Prostate gland (tissue), 2 donors: Measurements from ENCODE around the gene CDK3. TPM values are rescaled to one million over a fixed set of nuclear protein-coding genes. Genes with fewer than 3 reads are reported as not detected.

Experiments used
- DNase-seq: peaks from one replicate; pipeline ENCODE4 v3.0.0-alpha.2; 2019; ENCODE audit warnings: low spot score
- H3K27ac ChIP-seq, 2 donors: fragments of 200-600 bp; sonication (generic); 2 replicates each; pipeline ENCODE4 v1.5.1; 2017 to 2019
- H3K27me3 ChIP-seq: fragments of 200-600 bp; sonication (generic); replicated peaks from 2 replicates; pipeline ENCODE4 v1.5.1; 2019; ENCODE audit not compliant: insufficient read depth
- H3K36me3 ChIP-seq, 2 donors: fragments of 200-600 bp; sonication (generic); 1 replicate in 1 of 2; 2 replicates in 1 of 2; pipeline versions ENCODE4 v1.5.1 to v1.8.1; 2017 to 2019
- H3K4me1 ChIP-seq: fragments of 200-600 bp; sonication (generic); replicated peaks from 2 replicates; pipeline ENCODE4 v1.5.1; 2019
- H3K4me3 ChIP-seq, 2 donors: fragments of 200-600 bp; sonication (generic); 2 replicates each; pipeline ENCODE4 v1.5.1; 2017 to 2019
- H3K9me3 ChIP-seq: fragments of 200-600 bp; sonication (generic); 2 replicates; pipeline ENCODE4 v1.5.1; 2017
- CTCF ChIP-seq, 4 experiments: fragments of 200-600 bp in 2 of 4; fragments of 450-650 bp in 2 of 4; sonication (generic) in 2 of 4; IDR thresholded peaks; 1 replicate in 3 of 4; 2 replicates in 1 of 4; pipeline ENCODE4 v1.5.1; 2016 to 2019; ENCODE audit warnings: antibody characterized with exemption in 4 of 4, mild to moderate bottlenecking in 2 of 4, moderate library complexity in 2 of 4
- POLR2A ChIP-seq: fragments of 450-650 bp; IDR thresholded peaks from one replicate; pipeline ENCODE4 v1.6.1; 2016; ENCODE audit warnings: antibody characterized with exemption, mild to moderate bottlenecking
- POLR2AphosphoS5 ChIP-seq: sonication (generic); formaldehyde crosslinking; IDR thresholded peaks from one replicate; pipeline ENCODE4 v1.6.1; 2017; ENCODE audit warnings: antibody characterized with exemption
- WGBS: methylation state at CpG from one replicate; pipeline ENCODE4 v1.1.5; 2018; 5-methylcytosine and 5-hydroxymethylcytosine counted together
- intact Hi-C: fragments of 100-400 bp; cut with DNase I; formaldehyde crosslinking; loops from one replicate; pipeline ENCODE4 v1.14.2; 2022
- total RNA-seq, 2 donors: library from RNA; depleted of rRNA; stranded (reverse); fragments of >200 nt; gene quantifications; one replicate each; pipeline ENCODE4 v1.1.0, GENCODE V29; 2016

CDK3 gene
- total RNA-seq, 2 donors from 2014 or later: 16.9 to 17.2 TPM

- intact Hi-C loops: no loop called here
- no peak for DNase-seq
- no peak overlapping the region for H3K27ac ChIP-seq
- TF ChIP-seq POLR2AphosphoS5: no peak
- no peak for TF ChIP-seq CTCF (IDR thresholded peaks at IDR 0.05)
- no peak for TF ChIP-seq POLR2A
- no peak overlapping the region for H3K4me3 ChIP-seq
- WGBS: 75% methylated on average over 6 of the region's 6 CpGs
- no peaks in the 10 kb centered on the region for H3K4me1 ChIP-seq
- H3K27me3 ChIP-seq: no peaks in the 10 kb centered on the region
- H3K9me3 ChIP-seq: no peaks in the 10 kb centered on the region
- no peaks in the 10 kb centered on the region for H3K36me3 ChIP-seq
Measured at GRCh38 chr17:75983501-75984181, 17.0 kb upstream of the CDK3 start.

GRCh38 chr17:75985986-75986385 lies 14.7 kb upstream of the CDK3 start:
- Histone ChIP-seq H3K27ac (no peak overlapping the region), H3K4me1 (no peaks in the 10 kb centered on the region), H3K4me3 (no peak overlapping the region), H3K36me3 (no peaks in the 10 kb centered on the region), H3K9me3 (no peaks in the 10 kb centered on the region), H3K27me3 (no peaks in the 10 kb centered on the region)
- TF ChIP-seq CTCF (IDR thresholded peaks at IDR 0.05) (no peak), POLR2A (no peak), POLR2AphosphoS5 (no peak)
- DNase-seq: no peak
- 67% methylated on average over 4 of the region's 4 CpGs for WGBS
- intact Hi-C loops: no loop called here

- Histone ChIP-seq H3K27me3 (no peaks in the 10 kb centered on the region), H3K36me3 (no peaks in the 10 kb centered on the region), H3K4me3 (no peak overlapping the region), H3K4me1 (no peaks in the 10 kb centered on the region), H3K9me3 (no peaks in the 10 kb centered on the region), H3K27ac (no peak overlapping the region)
- DNase-seq: no peak
- 83% methylated on average over 4 of the region's 4 CpGs for WGBS
- intact Hi-C loops: no loop called here
- no peak for TF ChIP-seq POLR2AphosphoS5
- no peak for TF ChIP-seq CTCF (IDR thresholded peaks at IDR 0.05)
- TF ChIP-seq POLR2A: no peak
Measured at GRCh38 chr17:75987041-75987440, 13.6 kb upstream of the CDK3 start.

- H3K4me3 ChIP-seq: no peak overlapping the region
- H3K36me3 ChIP-seq: no peaks in the 10 kb centered on the region
- no peaks in the 10 kb centered on the region for H3K9me3 ChIP-seq
- TF ChIP-seq POLR2AphosphoS5 (no peak), POLR2A (no peak), CTCF (IDR thresholded peaks at IDR 0.05) (no peak)
- no peaks in the 10 kb centered on the region for H3K27me3 ChIP-seq
- intact Hi-C loops: no loop called here
- H3K4me1 ChIP-seq: no peaks in the 10 kb centered on the region
- H3K27ac ChIP-seq: no peak overlapping the region
- DNase-seq: no peak
- 91% methylated on average over 9 of the region's 9 CpGs for WGBS
Measured at GRCh38 chr17:75991396-75991795, 9.3 kb upstream of the CDK3 start.

- intact Hi-C loops: no loop called here
- Histone ChIP-seq H3K9me3 (no peaks in the 10 kb centered on the region), H3K27me3 (no peaks in the 10 kb centered on the region), H3K4me1 (peaks cover 2% of the 10 kb centered on the region), H3K27ac (no peak overlapping the region), H3K36me3 (no peaks in the 10 kb centered on the region), H3K4me3 (no peak overlapping the region)
- no peak for DNase-seq
- WGBS: 91% methylated on average over 5 of the region's 5 CpGs
- no peak for TF ChIP-seq POLR2A
- TF ChIP-seq CTCF (IDR thresholded peaks at IDR 0.05): no peak
- TF ChIP-seq POLR2AphosphoS5: no peak
Measured at GRCh38 chr17:75994802-75995370, 5.8 kb upstream of the CDK3 start.
